HG03565 (cell line): ENCODE results near the gene EMP2.
"Not testable (repeated sequence)": the region's sequence is repeated elsewhere in the genome, so short reads cannot be mapped to it uniquely, and the experiment has no call there.

ENCODE experiments used
- ATAC-seq: cut with Tn5 transposase; IDR thresholded peaks from one replicate; pipeline ENCODE4 v1.9.1; 2021; ENCODE audit warnings: mild to moderate bottlenecking, moderate library complexity; ENCODE audit not compliant: unreplicated experiment

EMP2 gene

GRCh38 chr16:10579575-10579964, 828 bp downstream of the EMP2 start:
- ATAC-seq = no peak

GRCh38 chr16:10578474-10579316, 1.7 kb downstream of the EMP2 start:
- ATAC-seq = no peak

GRCh38 chr16:10577305-10578202, 2.8 kb downstream of the EMP2 start:
- ATAC-seq = no peak

GRCh38 chr16:10576390-10577304, 3.8 kb downstream of the EMP2 start:
- ATAC-seq = no peak

GRCh38 chr16:10575506-10576130, 4.8 kb downstream of the EMP2 start:
- ATAC-seq = no peak

GRCh38 chr16:10572611-10573010, 7.8 kb downstream of the EMP2 start:
- no peak for ATAC-seq

GRCh38 chr16:10571354-10571753, 9.0 kb downstream of the EMP2 start:
- no peak for ATAC-seq

GRCh38 chr16:10569621-10570020, 10.8 kb downstream of the EMP2 start:
- no peak for ATAC-seq

GRCh38 chr16:10566613-10567012, 13.8 kb downstream of the EMP2 start:
- ATAC-seq = no peak

GRCh38 chr16:10565167-10565566, 15.2 kb downstream of the EMP2 start:
- ATAC-seq = no peak

- no peak for ATAC-seq
Measured at GRCh38 chr16:10564591-10564990, 15.8 kb downstream of the EMP2 start.

GRCh38 chr16:10562361-10562899, 18.0 kb downstream of the EMP2 start:
- no peak for ATAC-seq

GRCh38 chr16:10561425-10561824, 19.0 kb downstream of the EMP2 start:
- no peak for ATAC-seq

GRCh38 chr16:10561001-10561400, 19.4 kb downstream of the EMP2 start:
- no peak for ATAC-seq

GRCh38 chr16:10559792-10560191, 20.6 kb downstream of the EMP2 start:
- not testable (repeated sequence) for ATAC-seq

GRCh38 chr16:10558746-10559641, 21.4 kb downstream of the EMP2 start:
- no peak for ATAC-seq

GRCh38 chr16:10558305-10558704, 22.1 kb downstream of the EMP2 start:
- ATAC-seq = no peak

- no peak for ATAC-seq
Measured at GRCh38 chr16:10557750-10558149, 22.6 kb downstream of the EMP2 start.

GRCh38 chr16:10556236-10556635, 24.2 kb downstream of the EMP2 start:
- ATAC-seq = no peak
